Renal pelvis (tissue), 12 donors: ENCODE measurements around the gene PIK3C3. TPM values are rescaled to one million over a fixed set of nuclear protein-coding genes. Genes with fewer than 3 reads are reported as not detected.
A peak's percentile ranks its signal among the peaks of the same experiment; 100 is the strongest.

Experiments used
- DNase-seq: peaks from one replicate; pipeline ENCODE4 v3.0.0-alpha.2; 2013
- long read RNA-seq, 16 experiments: transcript quantifications; one replicate each; lab custom pipeline, GENCODE V29; 2026
- polyA plus RNA-seq, 3 donors: library from polyadenylated mRNA; unstranded; fragments of 120-200 nt; gene quantifications; one replicate each; pipeline ENCODE4 v1.2.1, GENCODE V29; 2013; ENCODE audit not compliant: insufficient read length in 3 of 3

The PIK3C3 gene
- polyA plus RNA-seq = 10 to 100 TPM; 66.5 to 81.5 (median 72.1) TPM
- long read RNA-seq, donor 1, full-length matches to known transcripts = 9 of 16 reads
- long read RNA-seq, donor 1, partial matches to known transcripts = 7 of 16 reads
- long read RNA-seq, donor 1, other reads (novel, unspliced or antisense) = 0 of 16 reads
- long read RNA-seq, donor 2, full-length matches to known transcripts = 8 of 18 reads
- long read RNA-seq, donor 2, partial matches to known transcripts = 10 of 18 reads
- long read RNA-seq, donor 2, other reads (novel, unspliced or antisense) = 0 of 18 reads
- long read RNA-seq, donor 3, full-length matches to known transcripts = 10 of 20 reads
- long read RNA-seq, donor 3, partial matches to known transcripts = 10 of 20 reads
- long read RNA-seq, donor 3, other reads (novel, unspliced or antisense) = 0 of 20 reads
- long read RNA-seq, donor 4, full-length matches to known transcripts = 6 of 15 reads
- long read RNA-seq, donor 4, partial matches to known transcripts = 9 of 15 reads
- long read RNA-seq, donor 4, other reads (novel, unspliced or antisense) = 0 of 15 reads
- long read RNA-seq, donor 5, full-length matches to known transcripts = 4 of 4 reads
- long read RNA-seq, donor 5, partial matches to known transcripts = 0 of 4 reads
- long read RNA-seq, donor 5, other reads (novel, unspliced or antisense) = 0 of 4 reads
- long read RNA-seq, donor 6, full-length matches to known transcripts = 2 of 15 reads
- long read RNA-seq, donor 6, partial matches to known transcripts = 13 of 15 reads
- long read RNA-seq, donor 6, other reads (novel, unspliced or antisense) = 0 of 15 reads
- long read RNA-seq, donor 7, full-length matches to known transcripts = 9 of 17 reads
- long read RNA-seq, donor 7, partial matches to known transcripts = 8 of 17 reads
- long read RNA-seq, donor 7, other reads (novel, unspliced or antisense) = 0 of 17 reads
- long read RNA-seq, donor 8, full-length matches to known transcripts = 5 of 5 reads
- long read RNA-seq, donor 8, partial matches to known transcripts = 0 of 5 reads
- long read RNA-seq, donor 8, other reads (novel, unspliced or antisense) = 0 of 5 reads
- long read RNA-seq, donor 9, full-length matches to known transcripts = 14 of 30 reads
- long read RNA-seq, donor 9, partial matches to known transcripts = 16 of 30 reads
- long read RNA-seq, donor 9, other reads (novel, unspliced or antisense) = 0 of 30 reads
- long read RNA-seq, donor 10, full-length matches to known transcripts = 11 of 18 reads
- long read RNA-seq, donor 10, partial matches to known transcripts = 7 of 18 reads
- long read RNA-seq, donor 10, other reads (novel, unspliced or antisense) = 0 of 18 reads
- long read RNA-seq, donor 11, full-length matches to known transcripts = 5 of 5 reads
- long read RNA-seq, donor 11, partial matches to known transcripts = 0 of 5 reads
- long read RNA-seq, donor 11, other reads (novel, unspliced or antisense) = 0 of 5 reads
- long read RNA-seq, donor 12, full-length matches to known transcripts = 11 of 20 reads
- long read RNA-seq, donor 12, partial matches to known transcripts = 9 of 20 reads
- long read RNA-seq, donor 12, other reads (novel, unspliced or antisense) = 0 of 20 reads
- long read RNA-seq, donor 13, full-length matches to known transcripts = 5 of 11 reads
- long read RNA-seq, donor 13, partial matches to known transcripts = 6 of 11 reads
- long read RNA-seq, donor 13, other reads (novel, unspliced or antisense) = 0 of 11 reads
- long read RNA-seq, donor 14 = 0 reads
- long read RNA-seq, donor 15 = 0 reads
- long read RNA-seq, donor 16, full-length matches to known transcripts = 9 of 17 reads
- long read RNA-seq, donor 16, partial matches to known transcripts = 8 of 17 reads
- long read RNA-seq, donor 16, other reads (novel, unspliced or antisense) = 0 of 17 reads

- peak; percentile 98 for DNase-seq
Measured at GRCh38 chr18:41954827-41955613, at the start of gene PIK3C3. Gene PIK3C3 (plus strand): TSS chr18:41955234. CDS start chr18:41955292, 58 bp downstream.

- no peak for DNase-seq
Measured at GRCh38 chr18:41905786-41906527, 49.1 kb upstream of the PIK3C3 start.

- peak; percentile 45 for DNase-seq
Measured at GRCh38 chr18:41906528-41907146, 48.4 kb upstream of the PIK3C3 start.

GRCh38 chr18:41917181-41917580 is 37.9 kb upstream of the PIK3C3 start:
- no peak for DNase-seq

- peak; percentile 14 for DNase-seq
Measured at GRCh38 chr18:41921770-41922169, 33.3 kb upstream of the PIK3C3 start.

- peak; percentile 30 for DNase-seq
Measured at GRCh38 chr18:41922176-41922575, 32.9 kb upstream of the PIK3C3 start.

GRCh38 chr18:41922841-41923240 is 32.2 kb upstream of the PIK3C3 start:
- no peak for DNase-seq

- DNase-seq = no peak
Measured at GRCh38 chr18:41923446-41923845, 31.6 kb upstream of the PIK3C3 start.

- no peak for DNase-seq
Measured at GRCh38 chr18:41928581-41928980, 26.5 kb upstream of the PIK3C3 start.

- no peak for DNase-seq
Measured at GRCh38 chr18:41932899-41933298, 22.1 kb upstream of the PIK3C3 start.

GRCh38 chr18:41933778-41934177 is 21.3 kb upstream of the PIK3C3 start:
- DNase-seq = no peak

GRCh38 chr18:41936471-41937134 is 18.4 kb upstream of the PIK3C3 start:
- DNase-seq = no peak

- no peak for DNase-seq
Measured at GRCh38 chr18:41938445-41938844, 16.6 kb upstream of the PIK3C3 start.

GRCh38 chr18:41939326-41939725 is 15.7 kb upstream of the PIK3C3 start:
- DNase-seq = no peak

GRCh38 chr18:41940506-41941215 is 14.4 kb upstream of the PIK3C3 start:
- DNase-seq = no peak

- DNase-seq = no peak
Measured at GRCh38 chr18:41942254-41942653, 12.8 kb upstream of the PIK3C3 start.

- DNase-seq = no peak
Measured at GRCh38 chr18:41948544-41949110, 6.4 kb upstream of the PIK3C3 start.
